HL-60 (cell line): ENCODE results near the gene ANKS1A.
A peak's percentile ranks its signal among the peaks of the same experiment; 100 is the strongest.

Experiments
- DNase-seq, 2 experiments: peaks; one replicate each; pipeline ENCODE4 v3.0.0-alpha.2; 2010 to 2020; ENCODE audit warnings: low read depth in 1 of 2, low spot score in 1 of 2
- H3K27ac ChIP-seq: fragments of 250-450 bp; sonication (Bioruptor Pico); replicated peaks from 2 replicates; pipeline ENCODE4 v1.5.1; 2020; ENCODE audit warnings: mild to moderate bottlenecking, moderate library complexity
- H3K27me3 ChIP-seq: fragments of 250-450 bp; sonication (Bioruptor Pico); 2 replicates; pipeline ENCODE4 v1.5.1; 2021; ENCODE audit warnings: mild to moderate bottlenecking, moderate library complexity; ENCODE audit not compliant: insufficient read depth, poor library complexity, severe bottlenecking
- H3K4me3 ChIP-seq: replicated peaks from 2 replicates; pipeline ENCODE4 v1.5.1; 2011; ENCODE audit warnings: mild to moderate bottlenecking, control low read depth, low read length; ENCODE audit not compliant: insufficient read depth
- GABPA ChIP-seq: IDR thresholded peaks from 2 replicates; pipeline ENCODE4 v1.6.1; 2012; ENCODE audit warnings: low read depth
- POLR2AphosphoS5 ChIP-seq: IDR thresholded peaks from 2 replicates; pipeline ENCODE4 v1.6.1; 2012; ENCODE audit warnings: low read depth
- SPI1 ChIP-seq: IDR thresholded peaks from 2 replicates; pipeline ENCODE4 v1.6.1; 2012; ENCODE audit warnings: low read depth, mild to moderate bottlenecking, borderline replicate concordance
- TF ChIP-seq, protein P1 (sequence below): IDR thresholded peaks from one replicate; pipeline ENCODE4 v1.5.1; 2011; ENCODE audit warnings: low read length, control low read depth, inconsistent platforms; ENCODE audit not compliant: insufficient read depth
- TF ChIP-seq, protein P2 (sequence below): IDR thresholded peaks from 2 replicates; pipeline ENCODE4 v1.6.1; 2012; ENCODE audit warnings: low read depth; ENCODE audit not compliant: insufficient replicate concordance

Gene ANKS1A

DNA sequence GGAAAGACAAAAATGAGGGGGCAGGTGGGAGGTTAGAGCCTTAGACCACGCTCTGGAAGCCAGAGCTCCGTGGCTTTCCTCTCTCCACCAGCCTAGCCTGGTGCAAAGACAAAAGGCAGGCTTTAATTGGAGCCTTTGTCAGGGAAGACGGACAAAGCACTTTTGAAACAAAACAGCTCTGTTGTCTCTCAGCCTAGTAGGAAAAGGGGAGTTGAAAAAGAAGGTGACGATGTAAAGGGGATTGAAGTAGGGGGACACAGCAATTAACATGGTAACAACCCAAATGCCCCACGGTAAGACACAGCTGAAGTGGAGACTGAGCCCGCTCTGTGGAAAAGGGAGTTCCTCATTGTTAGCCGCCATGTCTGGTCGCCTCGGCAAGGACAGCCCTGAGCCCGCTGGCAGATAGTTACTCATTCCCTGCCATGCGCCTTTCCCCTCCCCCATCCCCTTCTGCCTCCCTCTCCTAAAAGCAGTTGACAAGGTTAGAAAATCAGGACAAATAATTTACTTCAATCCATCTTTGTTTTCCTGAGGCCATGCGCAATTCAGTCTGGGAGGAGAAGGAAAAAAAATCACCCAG is 159.1 kb downstream of the ANKS1A start:
- Histone ChIP-seq H3K27ac (peak overlapping the region; percentile 95), H3K27me3 (no peaks in the 10 kb centered on the region), H3K4me3 (no peak overlapping the region)
- TF ChIP-seq SPI1: peak; percentile 46; the same call in 1 of the 2 replicates
- TF ChIP-seq, protein P1, sequence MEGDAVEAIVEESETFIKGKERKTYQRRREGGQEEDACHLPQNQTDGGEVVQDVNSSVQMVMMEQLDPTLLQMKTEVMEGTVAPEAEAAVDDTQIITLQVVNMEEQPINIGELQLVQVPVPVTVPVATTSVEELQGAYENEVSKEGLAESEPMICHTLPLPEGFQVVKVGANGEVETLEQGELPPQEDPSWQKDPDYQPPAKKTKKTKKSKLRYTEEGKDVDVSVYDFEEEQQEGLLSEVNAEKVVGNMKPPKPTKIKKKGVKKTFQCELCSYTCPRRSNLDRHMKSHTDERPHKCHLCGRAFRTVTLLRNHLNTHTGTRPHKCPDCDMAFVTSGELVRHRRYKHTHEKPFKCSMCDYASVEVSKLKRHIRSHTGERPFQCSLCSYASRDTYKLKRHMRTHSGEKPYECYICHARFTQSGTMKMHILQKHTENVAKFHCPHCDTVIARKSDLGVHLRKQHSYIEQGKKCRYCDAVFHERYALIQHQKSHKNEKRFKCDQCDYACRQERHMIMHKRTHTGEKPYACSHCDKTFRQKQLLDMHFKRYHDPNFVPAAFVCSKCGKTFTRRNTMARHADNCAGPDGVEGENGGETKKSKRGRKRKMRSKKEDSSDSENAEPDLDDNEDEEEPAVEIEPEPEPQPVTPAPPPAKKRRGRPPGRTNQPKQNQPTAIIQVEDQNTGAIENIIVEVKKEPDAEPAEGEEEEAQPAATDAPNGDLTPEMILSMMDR: no peak
- peak in 1 of 2 experiments; percentile 48 for DNase-seq

DNA sequence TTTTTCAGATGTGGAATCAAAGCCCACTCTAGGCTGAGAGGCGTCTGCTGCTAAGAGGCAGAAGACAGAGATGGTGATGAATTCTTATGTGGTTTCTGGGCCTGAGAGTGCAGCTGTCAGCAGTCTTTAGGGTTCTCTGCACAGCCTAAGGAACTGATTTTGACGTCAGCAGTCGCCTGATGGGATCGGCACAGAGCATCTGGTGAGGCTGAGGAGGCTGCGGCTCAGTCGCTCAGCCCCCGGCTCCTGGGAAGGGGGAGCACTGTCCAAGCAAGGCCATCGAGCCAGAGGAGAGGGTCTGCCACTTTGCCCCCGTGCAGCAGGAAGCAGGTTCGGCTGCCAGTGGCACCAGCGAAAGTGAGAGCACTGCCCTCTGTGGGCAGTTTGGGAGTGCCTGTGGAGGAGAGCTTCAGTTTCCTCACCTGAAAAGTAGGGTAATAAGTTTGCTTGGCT is 159.6 kb downstream of the ANKS1A start:
- no peaks in the 10 kb centered on the region for H3K27me3 ChIP-seq
- H3K27ac ChIP-seq: peak overlapping the region; percentile 95
- no peak overlapping the region for H3K4me3 ChIP-seq
- no peak; the same call in 1 of the 2 replicates for TF ChIP-seq POLR2AphosphoS5
- TF ChIP-seq, protein P2, sequence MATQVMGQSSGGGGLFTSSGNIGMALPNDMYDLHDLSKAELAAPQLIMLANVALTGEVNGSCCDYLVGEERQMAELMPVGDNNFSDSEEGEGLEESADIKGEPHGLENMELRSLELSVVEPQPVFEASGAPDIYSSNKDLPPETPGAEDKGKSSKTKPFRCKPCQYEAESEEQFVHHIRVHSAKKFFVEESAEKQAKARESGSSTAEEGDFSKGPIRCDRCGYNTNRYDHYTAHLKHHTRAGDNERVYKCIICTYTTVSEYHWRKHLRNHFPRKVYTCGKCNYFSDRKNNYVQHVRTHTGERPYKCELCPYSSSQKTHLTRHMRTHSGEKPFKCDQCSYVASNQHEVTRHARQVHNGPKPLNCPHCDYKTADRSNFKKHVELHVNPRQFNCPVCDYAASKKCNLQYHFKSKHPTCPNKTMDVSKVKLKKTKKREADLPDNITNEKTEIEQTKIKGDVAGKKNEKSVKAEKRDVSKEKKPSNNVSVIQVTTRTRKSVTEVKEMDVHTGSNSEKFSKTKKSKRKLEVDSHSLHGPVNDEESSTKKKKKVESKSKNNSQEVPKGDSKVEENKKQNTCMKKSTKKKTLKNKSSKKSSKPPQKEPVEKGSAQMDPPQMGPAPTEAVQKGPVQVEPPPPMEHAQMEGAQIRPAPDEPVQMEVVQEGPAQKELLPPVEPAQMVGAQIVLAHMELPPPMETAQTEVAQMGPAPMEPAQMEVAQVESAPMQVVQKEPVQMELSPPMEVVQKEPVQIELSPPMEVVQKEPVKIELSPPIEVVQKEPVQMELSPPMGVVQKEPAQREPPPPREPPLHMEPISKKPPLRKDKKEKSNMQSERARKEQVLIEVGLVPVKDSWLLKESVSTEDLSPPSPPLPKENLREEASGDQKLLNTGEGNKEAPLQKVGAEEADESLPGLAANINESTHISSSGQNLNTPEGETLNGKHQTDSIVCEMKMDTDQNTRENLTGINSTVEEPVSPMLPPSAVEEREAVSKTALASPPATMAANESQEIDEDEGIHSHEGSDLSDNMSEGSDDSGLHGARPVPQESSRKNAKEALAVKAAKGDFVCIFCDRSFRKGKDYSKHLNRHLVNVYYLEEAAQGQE: no peak
- no peak for TF ChIP-seq SPI1
- TF ChIP-seq, protein P1: no peak
- TF ChIP-seq GABPA: no peak
- peak in 1 of 2 experiments; percentile 69 for DNase-seq

DNA sequence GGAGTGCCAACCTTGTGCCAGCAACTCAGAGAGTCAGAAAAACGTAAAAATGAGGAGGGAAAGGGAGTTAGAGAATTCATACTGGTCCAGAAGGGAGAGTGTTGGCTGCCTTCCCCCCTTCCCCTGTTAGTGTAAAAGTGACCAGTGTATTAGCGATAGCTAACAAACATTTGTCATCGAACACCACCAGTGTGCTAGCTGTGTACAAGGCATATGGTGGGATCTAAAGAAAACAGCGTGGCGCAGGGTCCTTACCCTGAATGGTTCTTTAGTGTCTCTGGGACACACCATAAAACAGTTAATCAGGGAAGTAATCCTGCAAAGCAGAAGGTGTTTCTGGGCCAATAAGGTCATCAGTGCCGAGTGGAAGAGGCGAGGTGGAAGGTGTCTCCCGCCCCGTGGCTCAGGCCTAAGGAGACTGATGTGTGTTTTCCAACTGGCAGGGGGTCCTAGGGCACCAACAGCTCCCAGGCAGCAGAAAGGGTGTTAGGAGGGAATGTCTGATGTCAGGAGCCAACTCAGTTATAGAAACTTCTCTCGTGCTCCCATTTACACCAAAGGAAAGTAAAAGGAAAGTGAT is 160.2 kb downstream of the ANKS1A start:
- Histone ChIP-seq H3K27me3 (no peaks in the 10 kb centered on the region), H3K27ac (peak overlapping the region; percentile 95), H3K4me3 (no peak overlapping the region)
- DNase-seq: no peak
- TF ChIP-seq, protein P2: no peak

DNA sequence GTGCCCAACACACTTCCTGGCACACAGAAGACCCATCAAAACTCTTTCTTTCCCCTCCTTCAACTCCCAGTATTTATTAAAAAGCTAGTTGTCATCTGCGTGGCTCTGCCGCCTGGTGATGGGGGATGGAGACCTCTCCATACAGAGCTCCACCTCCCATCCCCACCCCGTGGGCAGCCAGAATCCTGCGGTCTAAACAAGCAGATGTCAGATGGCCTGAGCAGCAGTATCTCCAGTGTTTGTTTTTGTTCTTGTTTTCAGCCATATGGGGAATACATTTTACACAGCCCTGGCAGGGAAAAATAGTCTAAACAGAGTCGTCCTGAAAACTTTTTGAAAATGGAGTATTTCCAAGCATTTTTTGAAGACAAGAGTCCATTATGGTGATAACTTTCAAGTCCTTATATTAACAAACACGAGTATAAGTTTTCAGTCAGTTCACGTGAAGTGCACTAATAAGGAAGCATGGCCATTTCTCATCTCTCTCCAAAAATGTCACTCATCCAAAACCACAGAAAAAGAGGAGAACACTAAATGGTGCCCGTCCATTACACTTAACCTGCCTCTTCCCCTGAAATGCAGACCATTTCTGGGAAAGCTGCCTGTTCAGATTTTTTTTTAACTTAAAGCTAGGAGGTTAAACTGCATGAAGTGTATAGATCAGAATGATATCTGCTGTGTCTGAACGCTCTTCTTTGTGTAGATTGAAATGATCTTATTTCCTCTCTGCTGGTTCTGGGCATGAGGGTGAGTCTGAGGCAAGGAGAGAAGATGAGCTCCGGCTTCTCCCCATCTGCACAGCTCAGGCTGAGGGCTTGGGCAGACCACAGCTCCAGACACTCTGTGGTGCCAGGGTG is 161.1 kb downstream of the ANKS1A start:
- TF ChIP-seq, protein P1: no peak
- TF ChIP-seq, protein P2: no peak
- TF ChIP-seq POLR2AphosphoS5 (peak; percentile 48; the same call in 1 of the 2 replicates), SPI1 (no peak), GABPA (no peak)
- no peaks in the 10 kb centered on the region for H3K27me3 ChIP-seq
- H3K4me3 ChIP-seq: no peak overlapping the region
- peak overlapping the region; percentile 95 for H3K27ac ChIP-seq
- DNase-seq: peak in 1 of 2 experiments; percentile 88
